ENCODE results near the gene CEP162.
"Not testable (repeated sequence)": the region's sequence is repeated elsewhere in the genome, so short reads cannot be mapped to it uniquely, and the experiment has no call there.

The CEP162 gene

GRCh38 chr6:84223608-84224007 is 3.8 kb downstream of the CEP162 start:
- DNase-seq, result not testable (repeated sequence)

GRCh38 chr6:84222426-84222825 is 5.0 kb downstream of the CEP162 start:
- DNase-seq, result no peak

- DNase-seq, result no peak
Observed at GRCh38 chr6:84220809-84221409, 6.5 kb downstream of the CEP162 start.

- DNase-seq, result no peak
Observed at GRCh38 chr6:84218091-84218490, 9.4 kb downstream of the CEP162 start.

- DNase-seq, result no peak
Observed at GRCh38 chr6:84213217-84213616, 14.2 kb downstream of the CEP162 start.

GRCh38 chr6:84204011-84204410 is 23.4 kb downstream of the CEP162 start:
- DNase-seq, result no peak

GRCh38 chr6:84199987-84200386 is 27.5 kb downstream of the CEP162 start:
- DNase-seq, result not testable (repeated sequence)

- peak; percentile 24 for DNase-seq
Observed at GRCh38 chr6:84197708-84198107, 29.7 kb downstream of the CEP162 start.

- DNase-seq, result no peak
Observed at GRCh38 chr6:84193114-84193708, 34.2 kb downstream of the CEP162 start.

- DNase-seq, result no peak
Observed at GRCh38 chr6:84191802-84192201, 35.6 kb downstream of the CEP162 start.

- not testable (repeated sequence) for DNase-seq
Observed at GRCh38 chr6:84189356-84189755, 38.1 kb downstream of the CEP162 start.

GRCh38 chr6:84183430-84183829 is 44.0 kb downstream of the CEP162 start:
- DNase-seq, result no peak

GRCh38 chr6:84182001-84182400 is 45.4 kb downstream of the CEP162 start:
- DNase-seq, result no peak

GRCh38 chr6:84177241-84177640 is 50.2 kb downstream of the CEP162 start:
- DNase-seq, result no peak

- DNase-seq, result no peak
Observed at GRCh38 chr6:84172574-84172973, 54.9 kb downstream of the CEP162 start.

GRCh38 chr6:84172080-84172479 is 55.4 kb downstream of the CEP162 start:
- no peak for DNase-seq

- no peak for DNase-seq
Observed at GRCh38 chr6:84167457-84167856, 60.0 kb downstream of the CEP162 start.

- peak; percentile 67 for DNase-seq
Observed at GRCh38 chr6:84166395-84166794, 61.0 kb downstream of the CEP162 start.

GRCh38 chr6:84164328-84164727 is 63.1 kb downstream of the CEP162 start:
- not testable (repeated sequence) for DNase-seq

GRCh38 chr6:84161190-84161589 is 66.3 kb downstream of the CEP162 start:
- no peak for DNase-seq

GRCh38 chr6:84156306-84156705 is 71.1 kb downstream of the CEP162 start:
- no peak for DNase-seq

GRCh38 chr6:84151669-84152068 is 75.8 kb downstream of the CEP162 start:
- no peak for DNase-seq

GRCh38 chr6:84150705-84151104 is 76.7 kb downstream of the CEP162 start:
- DNase-seq, result peak; percentile 61

GRCh38 chr6:84141521-84141920 is 85.9 kb downstream of the CEP162 start:
- no peak for DNase-seq

- DNase-seq, result no peak
Observed at GRCh38 chr6:84139311-84139710, 88.1 kb downstream of the CEP162 start.
